Upper lobe of left lung (tissue), 6 donors: ENCODE measurements around the gene OSBPL10. TPM values are rescaled to one million over a fixed set of nuclear protein-coding genes. Genes with fewer than 3 reads are reported as not detected.

ENCODE experiments used
- ATAC-seq, 2 donors: fragments of 200-7000 bp; cut with Tn5 transposase; one replicate each; pipeline ENCODE4 v1.9.1; 2022; ENCODE audit warnings: mild to moderate bottlenecking in 2 of 2, moderate library complexity in 2 of 2; ENCODE audit not compliant: low FRiP score in 2 of 2
- DNase-seq, 2 donors: peaks; one replicate each; pipeline ENCODE4 v3.0.0-alpha.2; 2019 to 2020
- H3K27ac ChIP-seq, 4 donors: fragments of 200-600 bp; sonication (generic); one replicate each; pipeline ENCODE4 v1.5.1; 2016 to 2019
- H3K27me3 ChIP-seq, 4 donors: fragments of 200-600 bp; sonication (generic); one replicate each; pipeline ENCODE4 v1.5.1; 2017 to 2019
- H3K36me3 ChIP-seq, 4 donors: fragments of 200-600 bp; sonication (generic); one replicate each; pipeline ENCODE4 v1.5.1; 2016 to 2019
- H3K4me1 ChIP-seq, 4 donors: fragments of 200-600 bp; sonication (generic); one replicate each; pipeline ENCODE4 v1.5.1; 2018 to 2019
- H3K4me3 ChIP-seq, 4 donors: fragments of 200-600 bp; sonication (generic); one replicate each; pipeline ENCODE4 v1.5.1; 2017 to 2019; ENCODE audit warnings: mild to moderate bottlenecking in 2 of 4, moderate library complexity in 1 of 4
- H3K9me3 ChIP-seq, 4 donors: fragments of 200-600 bp; sonication (generic); one replicate each; pipeline ENCODE4 v1.5.1; 2018 to 2019
- CTCF ChIP-seq, 6 experiments: fragments of 450-650 bp in 4 of 6; fragments of 200-600 bp in 2 of 6; sonication (generic) in 2 of 6; IDR thresholded peaks; one replicate each; pipeline ENCODE4 v1.5.1; 2016 to 2019; ENCODE audit warnings: antibody characterized with exemption in 6 of 6
- EP300 ChIP-seq, 4 donors: sonication (generic); formaldehyde crosslinking; IDR thresholded peaks; one replicate each; pipeline ENCODE4 v1.5.1; 2017; ENCODE audit warnings: antibody characterized with exemption in 4 of 4, control low read depth in 2 of 4
- POLR2A ChIP-seq, 4 donors: fragments of 450-650 bp; IDR thresholded peaks; one replicate each; pipeline ENCODE4 v1.5.1; 2016 to 2017; ENCODE audit warnings: antibody characterized with exemption in 4 of 4, mild to moderate bottlenecking in 2 of 4
- POLR2AphosphoS5 ChIP-seq, 2 donors: sonication (generic); formaldehyde crosslinking; IDR thresholded peaks; one replicate each; pipeline ENCODE4 v1.5.1; 2017; ENCODE audit warnings: antibody characterized with exemption in 2 of 2
- WGBS, 2 donors: methylation state at CpG; one replicate each; pipeline ENCODE4 v1.1.5; 2017 to 2018; 5-methylcytosine and 5-hydroxymethylcytosine counted together
- total RNA-seq, 6 donors: library from RNA; depleted of rRNA in 4 of 6; stranded (reverse); fragments of >200 nt in 4 of 6; gene quantifications; one replicate each; pipeline versions ENCODE4 v1.1.0 to v1.2.1, GENCODE V29; 2016 to 2021
- donor health status: DM: no; HTN: no; CAD: no; lungs with moderate emphysema.
- donor health status: DM: no; HTN: yes; CAD: no; lungs with severe emphysema.

Gene OSBPL10
- total RNA-seq, 6 donors from 2014 or later: 13.6 to 73.9 (median 24.4) TPM

GRCh38 chr3:31735667-31736066 is 245.4 kb downstream of the OSBPL10 start:
- no peak for DNase-seq
- H3K9me3 ChIP-seq: no peaks in the 10 kb centered on the region
- TF ChIP-seq POLR2A (IDR thresholded peaks at IDR 0.05): no peak
- no peak for TF ChIP-seq EP300 (IDR thresholded peaks at IDR 0.05)
- TF ChIP-seq CTCF (IDR thresholded peaks at IDR 0.05): no peak
- no peak for TF ChIP-seq POLR2AphosphoS5 (IDR thresholded peaks at IDR 0.05)
- H3K27ac ChIP-seq: no peak overlapping the region
- peaks cover 0 to 21% (median 7%) of the 10 kb centered on the region in 4 donors for H3K4me1 ChIP-seq
- 83 to 94% methylated on average over 5 of the region's 5 CpGs for WGBS, 2 donors
- no peaks in the 10 kb centered on the region for H3K36me3 ChIP-seq
- no peak for ATAC-seq
- no peak overlapping the region for H3K4me3 ChIP-seq
- no peaks in the 10 kb centered on the region for H3K27me3 ChIP-seq

- ATAC-seq (peak in 1 of 2 donors; percentile 23), DNase-seq (no peak)
- H3K4me1 ChIP-seq: peaks cover 0 to 21% (median 7%) of the 10 kb centered on the region in 4 donors
Observed at GRCh38 chr3:31733234-31733667, 247.8 kb downstream of the OSBPL10 start.

GRCh38 chr3:31732548-31732947 is 248.5 kb downstream of the OSBPL10 start:
- DNase-seq (no peak), ATAC-seq (peak in 1 of 2 donors; percentile 67)
- Histone ChIP-seq H3K4me1 (peaks cover 0 to 21% (median 7%) of the 10 kb centered on the region in 4 donors), H3K36me3 (no peaks in the 10 kb centered on the region), H3K4me3 (no peak overlapping the region), H3K27me3 (no peaks in the 10 kb centered on the region), H3K9me3 (no peaks in the 10 kb centered on the region), H3K27ac (no peak overlapping the region)
- 76 to 81% methylated on average over 8 of the region's 8 CpGs for WGBS, 2 donors
- TF ChIP-seq POLR2A (IDR thresholded peaks at IDR 0.05) (no peak), POLR2AphosphoS5 (IDR thresholded peaks at IDR 0.05) (no peak), CTCF (IDR thresholded peaks at IDR 0.05) (no peak), EP300 (IDR thresholded peaks at IDR 0.05) (no peak)

More at GRCh38 chr3:31733234-31733667, 247.8 kb downstream of the OSBPL10 start:
- no peaks in the 10 kb centered on the region for H3K9me3 ChIP-seq
- no peak overlapping the region for H3K4me3 ChIP-seq
- no peak overlapping the region for H3K27ac ChIP-seq
- TF ChIP-seq POLR2AphosphoS5 (IDR thresholded peaks at IDR 0.05): no peak
- TF ChIP-seq EP300 (IDR thresholded peaks at IDR 0.05): no peak
- TF ChIP-seq POLR2A (IDR thresholded peaks at IDR 0.05): no peak
- TF ChIP-seq CTCF (IDR thresholded peaks at IDR 0.05): no peak
- WGBS, 2 donors: 51 to 57% methylated on average over 4 of the region's 4 CpGs
- H3K27me3 ChIP-seq: no peaks in the 10 kb centered on the region
- no peaks in the 10 kb centered on the region for H3K36me3 ChIP-seq

- WGBS, 2 donors: 85 to 93% methylated on average over 5 to 8 of the region's 8 CpGs
- ATAC-seq (no peak), DNase-seq (no peak)
- Histone ChIP-seq H3K9me3 (no peaks in the 10 kb centered on the region), H3K27ac (no peak overlapping the region), H3K36me3 (no peaks in the 10 kb centered on the region), H3K4me3 (no peak overlapping the region), H3K27me3 (no peaks in the 10 kb centered on the region), H3K4me1 (peaks cover 0 to 10% (median 5%) of the 10 kb centered on the region in 4 donors)
- TF ChIP-seq EP300 (IDR thresholded peaks at IDR 0.05): no peak
- no peak for TF ChIP-seq POLR2AphosphoS5 (IDR thresholded peaks at IDR 0.05)
- no peak for TF ChIP-seq CTCF (IDR thresholded peaks at IDR 0.05)
- TF ChIP-seq POLR2A (IDR thresholded peaks at IDR 0.05): no peak
Observed at GRCh38 chr3:31729573-31729972, 251.5 kb downstream of the OSBPL10 start.

- H3K27me3 ChIP-seq: no peaks in the 10 kb centered on the region
- no peak overlapping the region for H3K27ac ChIP-seq
- H3K4me1 ChIP-seq: peaks cover 0 to 7% (median 5%) of the 10 kb centered on the region in 4 donors
- ATAC-seq (no peak), DNase-seq (no peak)
- WGBS, 2 donors: 76 to 82% methylated on average over 3 of the region's 3 CpGs
- H3K4me3 ChIP-seq: no peak overlapping the region
- TF ChIP-seq POLR2AphosphoS5 (IDR thresholded peaks at IDR 0.05) (no peak), POLR2A (IDR thresholded peaks at IDR 0.05) (no peak), EP300 (IDR thresholded peaks at IDR 0.05) (no peak), CTCF (IDR thresholded peaks at IDR 0.05) (no peak)
- H3K9me3 ChIP-seq: no peaks in the 10 kb centered on the region
- H3K36me3 ChIP-seq: no peaks in the 10 kb centered on the region
Observed at GRCh38 chr3:31729082-31729481, 252.0 kb downstream of the OSBPL10 start.
